ENCODE data around the gene TSPAN11.
"Not testable (repeated sequence)": the region's sequence is repeated elsewhere in the genome, so short reads cannot be mapped to it uniquely, and the experiment has no call there.

The TSPAN11 gene

DNA sequence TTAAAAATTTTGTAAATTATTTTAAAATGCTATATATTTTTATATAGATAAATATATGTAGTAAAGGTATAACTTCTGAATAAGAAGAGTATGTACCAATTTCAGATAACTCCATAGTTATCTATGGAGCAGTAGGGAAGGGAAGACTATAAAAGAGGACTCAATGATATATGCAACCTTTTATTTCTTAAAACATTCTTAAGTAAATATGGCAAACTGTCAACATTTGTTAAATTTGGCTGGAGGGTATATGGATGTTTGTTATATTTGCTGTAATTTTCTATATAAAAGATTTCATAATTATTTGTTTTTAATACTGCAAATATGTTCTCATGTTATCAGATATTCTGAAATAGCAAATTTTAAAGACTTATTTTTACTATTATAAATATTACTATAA lies 38.3 kb upstream of the TSPAN11 start:
- no peaks in the 10 kb centered on the region for H3K36me3 ChIP-seq (ENCODE audit: control insufficient read depth in 5 of 5, insufficient read depth in 5 of 5, low read length in 5 of 5)

DNA sequence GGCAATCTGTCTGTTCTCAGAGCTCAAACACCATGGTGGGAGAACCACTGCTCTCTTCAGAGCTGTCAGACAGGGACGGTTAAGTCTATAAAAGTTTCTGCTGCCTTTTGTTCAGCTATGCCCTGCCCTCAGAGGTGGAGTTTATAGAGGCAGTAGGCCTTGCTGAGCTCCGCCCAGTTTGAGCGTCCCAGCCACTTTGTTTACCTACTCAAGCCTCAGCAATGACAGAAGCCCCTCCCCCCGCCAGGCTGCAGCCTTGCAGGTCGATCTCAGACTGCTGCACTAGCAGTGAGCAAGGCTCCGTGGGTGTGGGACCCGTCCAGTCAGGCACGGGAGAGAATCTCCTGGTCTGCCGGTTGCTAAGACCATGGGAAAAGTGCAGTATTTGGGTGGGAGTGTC lies 32.0 kb upstream of the TSPAN11 start:
- H3K27me3 ChIP-seq (ENCODE audit: control insufficient read depth in 5 of 5, insufficient read depth in 4 of 5, low read length in 5 of 5); H3K4me1 ChIP-seq (ENCODE audit: control insufficient read depth in 5 of 5, insufficient read depth in 5 of 5, low read length in 5 of 5); H3K36me3 ChIP-seq (ENCODE audit: control insufficient read depth in 5 of 5, insufficient read depth in 5 of 5, low read length in 5 of 5); H3K9ac ChIP-seq (ENCODE audit: low read length in 5 of 5); H3K9me3 ChIP-seq (ENCODE audit: control insufficient read depth in 5 of 5, low read length in 5 of 5); H3K27ac ChIP-seq (ENCODE audit: low read depth, low read length); H3K4me3 ChIP-seq (ENCODE audit: low read depth in 1 of 5, low read length in 5 of 5): not testable (repeated sequence)

More for the DNA sequence above, 38.3 kb upstream of the TSPAN11 start:
- H3K27ac ChIP-seq (ENCODE audit: low read depth, low read length), result no peak overlapping the region
- H3K4me3 ChIP-seq (ENCODE audit: low read depth in 1 of 5, low read length in 5 of 5), result no peak overlapping the region
- H3K4me1 ChIP-seq (ENCODE audit: control insufficient read depth in 5 of 5, insufficient read depth in 5 of 5, low read length in 5 of 5), result no peaks in the 10 kb centered on the region
- no peak overlapping the region for H3K9ac ChIP-seq (ENCODE audit: low read length in 5 of 5)
- no peaks in the 10 kb centered on the region for H3K27me3 ChIP-seq (ENCODE audit: control insufficient read depth in 5 of 5, insufficient read depth in 4 of 5, low read length in 5 of 5)
- peaks cover 7 to 26% (median 18%) of the 10 kb centered on the region in 5 donors for H3K9me3 ChIP-seq (ENCODE audit: control insufficient read depth in 5 of 5, low read length in 5 of 5)

DNA sequence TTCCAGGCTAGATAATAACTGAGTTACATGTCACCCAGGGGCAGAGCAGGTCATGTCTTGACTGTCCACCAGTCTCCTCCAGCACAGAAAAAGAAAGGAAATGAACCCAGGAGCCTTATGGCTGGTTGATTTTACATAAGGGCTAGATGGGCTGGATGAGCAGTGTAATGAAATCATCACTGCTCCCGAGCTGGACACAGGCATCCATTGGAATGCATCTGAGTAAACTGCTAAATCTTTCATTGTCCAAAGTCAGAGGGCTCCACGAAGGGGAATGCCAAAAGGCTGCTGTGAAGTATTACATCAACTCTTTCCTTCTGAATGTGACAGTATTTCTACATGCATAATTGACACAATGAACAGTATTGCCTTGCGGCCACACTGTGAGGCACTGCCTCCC lies 30.1 kb upstream of the TSPAN11 start:
- no peaks in the 10 kb centered on the region for H3K36me3 ChIP-seq (ENCODE audit: control insufficient read depth in 5 of 5, insufficient read depth in 5 of 5, low read length in 5 of 5)
- H3K4me1 ChIP-seq (ENCODE audit: control insufficient read depth in 5 of 5, insufficient read depth in 5 of 5, low read length in 5 of 5), result peaks cover 0 to 5% (median 0%) of the 10 kb centered on the region in 5 donors
- no peak overlapping the region for H3K27ac ChIP-seq (ENCODE audit: low read depth, low read length)
- H3K9me3 ChIP-seq (ENCODE audit: control insufficient read depth in 5 of 5, low read length in 5 of 5), result no peaks in the 10 kb centered on the region
- H3K27me3 ChIP-seq (ENCODE audit: control insufficient read depth in 5 of 5, insufficient read depth in 4 of 5, low read length in 5 of 5), result no peaks in the 10 kb centered on the region
- H3K4me3 ChIP-seq (ENCODE audit: low read depth in 1 of 5, low read length in 5 of 5), result no peak overlapping the region
- H3K9ac ChIP-seq (ENCODE audit: low read length in 5 of 5), result no peak overlapping the region

DNA sequence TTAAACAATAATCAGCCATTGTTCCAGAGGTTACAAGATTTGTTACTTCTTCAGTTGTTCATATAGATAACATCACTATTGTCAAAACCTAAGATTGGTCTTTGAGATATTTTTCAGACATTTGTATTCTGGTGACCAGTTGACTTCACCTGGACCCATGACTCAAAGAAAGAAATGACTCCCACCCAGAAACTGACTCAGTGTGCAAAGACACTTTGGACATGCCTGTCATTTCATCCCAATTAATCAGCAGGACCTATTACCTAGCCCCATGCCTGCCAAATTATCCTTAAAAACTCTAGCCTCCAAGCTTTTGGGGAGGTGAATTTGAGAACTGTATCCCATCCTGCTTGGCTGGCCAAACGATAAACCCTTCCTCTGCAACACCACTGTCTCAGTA lies 27.7 kb upstream of the TSPAN11 start:
- Histone ChIP-seq H3K9me3 (ENCODE audit: control insufficient read depth in 5 of 5, low read length in 5 of 5) (no peaks in the 10 kb centered on the region), H3K27ac (ENCODE audit: low read depth, low read length) (no peak overlapping the region), H3K27me3 (ENCODE audit: control insufficient read depth in 5 of 5, insufficient read depth in 4 of 5, low read length in 5 of 5) (no peaks in the 10 kb centered on the region), H3K36me3 (ENCODE audit: control insufficient read depth in 5 of 5, insufficient read depth in 5 of 5, low read length in 5 of 5) (no peaks in the 10 kb centered on the region), H3K9ac (ENCODE audit: low read length in 5 of 5) (no peak overlapping the region), H3K4me3 (ENCODE audit: low read depth in 1 of 5, low read length in 5 of 5) (no peak overlapping the region), H3K4me1 (ENCODE audit: control insufficient read depth in 5 of 5, insufficient read depth in 5 of 5, low read length in 5 of 5) (peaks cover 0 to 5% (median 0%) of the 10 kb centered on the region in 5 donors)

DNA sequence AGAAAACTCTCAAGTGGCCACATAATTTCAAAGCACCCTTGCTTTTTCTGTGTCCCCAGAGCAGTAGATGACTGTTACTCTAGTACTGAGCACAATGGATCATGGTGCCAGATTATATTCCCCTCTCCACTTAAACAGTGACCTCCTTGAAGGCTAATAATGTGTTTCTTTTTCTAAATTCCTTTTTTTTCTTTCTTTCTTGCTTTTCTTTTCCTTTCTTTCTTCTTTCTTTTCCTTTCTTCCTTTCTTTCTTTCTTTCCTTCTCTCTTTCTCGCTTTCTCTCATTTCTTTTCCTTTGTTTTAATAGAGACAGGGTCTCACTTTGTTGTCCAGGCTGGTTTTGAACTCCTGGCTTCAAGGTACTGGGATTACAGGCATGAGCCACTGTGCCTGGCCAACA lies 26.2 kb upstream of the TSPAN11 start:
- no peak overlapping the region for H3K9ac ChIP-seq (ENCODE audit: low read length in 5 of 5)
- no peak overlapping the region for H3K4me3 ChIP-seq (ENCODE audit: low read depth in 1 of 5, low read length in 5 of 5)
- H3K27me3 ChIP-seq (ENCODE audit: control insufficient read depth in 5 of 5, insufficient read depth in 4 of 5, low read length in 5 of 5), result no peaks in the 10 kb centered on the region
- H3K9me3 ChIP-seq (ENCODE audit: control insufficient read depth in 5 of 5, low read length in 5 of 5), result no peaks in the 10 kb centered on the region
- H3K4me1 ChIP-seq (ENCODE audit: control insufficient read depth in 5 of 5, insufficient read depth in 5 of 5, low read length in 5 of 5), result peaks cover 0 to 5% (median 0%) of the 10 kb centered on the region in 5 donors
- no peaks in the 10 kb centered on the region for H3K36me3 ChIP-seq (ENCODE audit: control insufficient read depth in 5 of 5, insufficient read depth in 5 of 5, low read length in 5 of 5)
- H3K27ac ChIP-seq (ENCODE audit: low read depth, low read length), result no peak overlapping the region

DNA sequence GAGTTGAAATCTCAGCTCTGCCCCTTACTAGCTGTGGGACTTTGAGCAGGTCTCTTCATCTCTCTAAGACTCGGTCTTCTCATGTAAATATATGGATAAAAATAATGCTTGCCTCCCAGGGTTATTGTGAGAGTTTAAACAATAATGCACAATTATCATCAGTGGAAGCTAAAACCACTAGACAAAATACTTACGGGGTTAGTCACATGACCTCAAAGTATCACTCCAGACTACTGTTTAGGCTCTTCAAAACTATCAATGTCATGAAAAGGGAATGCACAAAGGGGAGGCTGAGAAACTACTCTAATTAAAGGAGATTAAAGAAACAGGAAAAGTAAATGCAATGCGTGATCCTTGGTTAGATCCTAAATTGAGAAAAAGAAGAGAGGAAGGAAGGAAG lies 24.5 kb upstream of the TSPAN11 start:
- Histone ChIP-seq H3K9ac (ENCODE audit: low read length in 5 of 5) (no peak overlapping the region), H3K4me1 (ENCODE audit: control insufficient read depth in 5 of 5, insufficient read depth in 5 of 5, low read length in 5 of 5) (peaks cover 0 to 5% (median 0%) of the 10 kb centered on the region in 5 donors), H3K4me3 (ENCODE audit: low read depth in 1 of 5, low read length in 5 of 5) (no peak overlapping the region), H3K27me3 (ENCODE audit: control insufficient read depth in 5 of 5, insufficient read depth in 4 of 5, low read length in 5 of 5) (no peaks in the 10 kb centered on the region), H3K9me3 (ENCODE audit: control insufficient read depth in 5 of 5, low read length in 5 of 5) (no peaks in the 10 kb centered on the region), H3K36me3 (ENCODE audit: control insufficient read depth in 5 of 5, insufficient read depth in 5 of 5, low read length in 5 of 5) (no peaks in the 10 kb centered on the region), H3K27ac (ENCODE audit: low read depth, low read length) (no peak overlapping the region)

DNA sequence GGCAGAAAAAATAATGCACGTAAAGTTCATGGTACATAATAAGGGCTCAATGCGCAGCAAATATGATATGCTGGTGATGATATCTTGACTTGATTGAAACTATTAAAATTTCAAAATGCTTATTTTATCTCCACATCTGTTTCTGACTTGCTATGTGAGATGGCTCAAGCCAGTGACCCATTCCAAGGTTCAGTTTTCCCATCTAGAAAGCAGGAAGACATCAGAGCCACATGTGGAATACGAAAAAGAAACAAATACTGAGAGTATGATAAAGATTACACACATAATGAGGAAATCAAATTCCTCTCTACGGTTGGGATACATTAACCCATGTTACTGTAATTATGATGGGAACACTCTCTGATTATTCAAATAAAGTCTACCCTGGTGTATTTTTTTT lies 24.0 kb upstream of the TSPAN11 start:
- Histone ChIP-seq H3K9ac (ENCODE audit: low read length in 5 of 5) (no peak overlapping the region), H3K4me3 (ENCODE audit: low read depth in 1 of 5, low read length in 5 of 5) (no peak overlapping the region), H3K4me1 (ENCODE audit: control insufficient read depth in 5 of 5, insufficient read depth in 5 of 5, low read length in 5 of 5) (peaks cover 0 to 5% (median 0%) of the 10 kb centered on the region in 5 donors), H3K27me3 (ENCODE audit: control insufficient read depth in 5 of 5, insufficient read depth in 4 of 5, low read length in 5 of 5) (no peaks in the 10 kb centered on the region), H3K36me3 (ENCODE audit: control insufficient read depth in 5 of 5, insufficient read depth in 5 of 5, low read length in 5 of 5) (no peaks in the 10 kb centered on the region), H3K27ac (ENCODE audit: low read depth, low read length) (no peak overlapping the region), H3K9me3 (ENCODE audit: control insufficient read depth in 5 of 5, low read length in 5 of 5) (no peaks in the 10 kb centered on the region)

DNA sequence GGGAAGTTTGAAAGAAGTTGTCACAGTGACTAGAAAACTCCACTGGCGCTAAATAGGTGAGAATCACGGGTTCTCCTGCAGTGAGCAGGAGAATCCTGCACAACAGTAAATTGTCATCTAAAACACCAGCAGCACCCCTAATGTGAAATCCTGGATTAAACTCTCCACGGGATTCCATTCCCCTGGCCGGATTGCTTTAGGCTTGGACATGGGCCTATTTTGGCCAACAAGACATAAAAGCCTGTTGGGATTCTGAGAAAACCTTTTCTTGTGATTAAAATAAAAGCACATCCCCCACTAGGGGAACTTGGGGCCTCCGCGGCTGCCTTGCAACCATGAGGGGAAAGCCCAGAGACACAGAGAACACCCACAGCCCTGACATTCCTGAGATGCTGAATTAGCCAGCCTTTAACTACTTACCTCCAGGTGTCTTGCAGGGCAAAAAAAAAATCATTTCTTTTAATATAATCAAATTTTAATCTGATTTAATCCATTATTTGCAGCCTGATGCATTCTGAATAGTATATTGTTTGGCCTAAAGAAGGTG lies 21.0 kb upstream of the TSPAN11 start:
- H3K9ac ChIP-seq (ENCODE audit: low read length in 5 of 5), result no peak overlapping the region
- peaks cover 2 to 19% (median 10%) of the 10 kb centered on the region in 5 donors for H3K4me1 ChIP-seq (ENCODE audit: control insufficient read depth in 5 of 5, insufficient read depth in 5 of 5, low read length in 5 of 5)
- no peak overlapping the region for H3K4me3 ChIP-seq (ENCODE audit: low read depth in 1 of 5, low read length in 5 of 5)
- H3K27me3 ChIP-seq (ENCODE audit: control insufficient read depth in 5 of 5, insufficient read depth in 4 of 5, low read length in 5 of 5), result no peaks in the 10 kb centered on the region
- H3K9me3 ChIP-seq (ENCODE audit: control insufficient read depth in 5 of 5, low read length in 5 of 5), result no peaks in the 10 kb centered on the region
- no peak overlapping the region for H3K27ac ChIP-seq (ENCODE audit: low read depth, low read length)
- H3K36me3 ChIP-seq (ENCODE audit: control insufficient read depth in 5 of 5, insufficient read depth in 5 of 5, low read length in 5 of 5), result no peaks in the 10 kb centered on the region

DNA sequence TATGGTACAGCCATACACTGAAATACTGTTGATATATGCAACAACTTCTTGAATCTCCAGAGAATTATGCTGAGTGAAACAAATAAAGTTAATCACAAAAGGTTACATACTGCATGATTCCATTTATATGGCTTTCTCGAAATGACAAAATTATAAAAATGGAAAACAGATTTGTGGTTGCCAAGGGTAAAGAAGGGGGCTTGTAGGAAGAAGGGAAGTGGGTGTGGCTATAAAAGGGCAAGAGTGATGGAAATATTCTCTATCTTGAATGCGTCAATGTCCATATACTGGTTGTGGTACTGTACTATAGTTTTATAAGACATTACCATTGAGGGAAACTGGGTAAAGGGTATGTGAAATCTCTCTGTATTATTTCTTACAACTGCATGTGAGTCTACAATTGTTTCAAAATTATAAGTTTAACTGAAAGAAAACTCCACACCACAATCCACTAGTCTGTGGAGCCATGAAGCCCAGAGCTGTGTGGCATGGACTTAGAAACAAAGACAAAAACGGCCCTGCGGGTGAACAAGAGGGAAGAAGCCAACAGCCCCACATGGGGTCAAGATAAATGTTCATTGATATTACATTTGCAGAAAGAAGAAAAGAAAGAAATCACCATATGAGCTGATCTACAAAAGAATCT lies 18.3 kb upstream of the TSPAN11 start:
- Histone ChIP-seq H3K9me3 (ENCODE audit: control insufficient read depth in 5 of 5, low read length in 5 of 5) (no peaks in the 10 kb centered on the region), H3K9ac (ENCODE audit: low read length in 5 of 5) (no peak overlapping the region), H3K4me3 (ENCODE audit: low read depth in 1 of 5, low read length in 5 of 5) (no peak overlapping the region), H3K4me1 (ENCODE audit: control insufficient read depth in 5 of 5, insufficient read depth in 5 of 5, low read length in 5 of 5) (peaks cover 2 to 19% (median 10%) of the 10 kb centered on the region in 5 donors), H3K27me3 (ENCODE audit: control insufficient read depth in 5 of 5, insufficient read depth in 4 of 5, low read length in 5 of 5) (no peaks in the 10 kb centered on the region), H3K36me3 (ENCODE audit: control insufficient read depth in 5 of 5, insufficient read depth in 5 of 5, low read length in 5 of 5) (no peaks in the 10 kb centered on the region), H3K27ac (ENCODE audit: low read depth, low read length) (no peak overlapping the region)

DNA sequence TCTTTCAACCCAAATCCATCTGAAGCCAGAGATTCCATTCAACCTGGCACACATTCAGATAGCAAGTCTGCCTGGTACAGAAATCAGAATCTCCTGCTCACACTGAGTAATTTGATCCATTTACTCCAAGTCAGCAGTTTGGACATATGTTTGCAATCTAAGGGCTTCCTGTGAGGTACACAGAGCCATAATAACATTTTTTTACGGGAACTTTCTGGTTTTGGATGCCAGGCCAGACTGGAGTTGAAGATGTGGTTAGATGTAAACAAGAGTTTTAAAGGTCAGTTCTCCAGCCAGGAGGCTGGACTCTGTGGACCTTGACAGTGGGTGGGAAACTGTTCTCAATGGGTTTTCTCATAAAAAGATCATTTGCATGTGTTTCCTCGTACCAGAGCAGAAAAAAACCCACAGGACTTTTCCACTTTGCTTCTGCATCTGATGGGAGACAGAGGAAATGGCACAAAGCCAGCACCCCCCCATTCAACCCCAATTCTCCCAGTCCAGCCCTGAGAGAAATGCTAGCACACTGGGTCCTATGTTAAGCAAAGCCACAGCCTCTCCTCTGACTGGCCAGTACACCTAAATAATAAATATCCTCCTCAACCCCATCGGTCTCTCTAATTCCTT lies 17.7 kb upstream of the TSPAN11 start:
- H3K27ac ChIP-seq (ENCODE audit: low read depth, low read length), result no peak overlapping the region

More for the DNA sequence above, 17.7 kb upstream of the TSPAN11 start:
- Histone ChIP-seq H3K27me3 (ENCODE audit: control insufficient read depth in 5 of 5, insufficient read depth in 4 of 5, low read length in 5 of 5) (no peaks in the 10 kb centered on the region), H3K4me3 (ENCODE audit: low read depth in 1 of 5, low read length in 5 of 5) (no peak overlapping the region), H3K9me3 (ENCODE audit: control insufficient read depth in 5 of 5, low read length in 5 of 5) (no peaks in the 10 kb centered on the region), H3K36me3 (ENCODE audit: control insufficient read depth in 5 of 5, insufficient read depth in 5 of 5, low read length in 5 of 5) (no peaks in the 10 kb centered on the region), H3K9ac (ENCODE audit: low read length in 5 of 5) (no peak overlapping the region), H3K4me1 (ENCODE audit: control insufficient read depth in 5 of 5, insufficient read depth in 5 of 5, low read length in 5 of 5) (peaks cover 2 to 19% (median 10%) of the 10 kb centered on the region in 5 donors)

Data from subcutaneous abdominal adipose tissue (tissue), 5 donors.